GM12865 (cell line): Measurements from ENCODE around the gene GADD45A.
"Not testable (repeated sequence)": the region's sequence is repeated elsewhere in the genome, so short reads cannot be mapped to it uniquely, and the experiment has no call there.

ENCODE experiments used
- DNase-seq: peaks from one replicate; pipeline ENCODE4 v3.0.0; 2010; ENCODE audit warnings: low read depth
- H3K4me3 ChIP-seq: 2 replicates; pipeline ENCODE4 v1.5.1; 2011; ENCODE audit warnings: mild to moderate bottlenecking, low read depth, low read length, control low read depth
- CTCF ChIP-seq: IDR thresholded peaks from 2 replicates; pipeline ENCODE4 v1.5.1; 2011; ENCODE audit warnings: low read length, control low read depth, low read depth, inconsistent platforms; ENCODE audit not compliant: insufficient read depth; ENCODE audit errors: missing control alignments

The GADD45A gene

GRCh38 chr1:67723620-67724019 is 38.6 kb downstream of the GADD45A start:
- no peak for TF ChIP-seq CTCF
- peak; percentile 46 for DNase-seq
- no peak overlapping the region for H3K4me3 ChIP-seq

- no peak for TF ChIP-seq CTCF
- H3K4me3 ChIP-seq = no peak overlapping the region
- DNase-seq = no peak
These were observed 40.0 kb downstream of the GADD45A start for GRCh38 chr1:67724928-67725560.

GRCh38 chr1:67726224-67726623 is 41.2 kb downstream of the GADD45A start:
- no peak for DNase-seq
- TF ChIP-seq CTCF = no peak
- no peak overlapping the region for H3K4me3 ChIP-seq

- TF ChIP-seq CTCF = no peak
- DNase-seq = no peak
- no peak overlapping the region for H3K4me3 ChIP-seq
These were observed 44.9 kb downstream of the GADD45A start for GRCh38 chr1:67729872-67730271.

- not testable (repeated sequence) for DNase-seq, H3K4me3 ChIP-seq
These were observed 45.3 kb downstream of the GADD45A start for GRCh38 chr1:67730312-67730711.

GRCh38 chr1:67731322-67731721 is 46.3 kb downstream of the GADD45A start:
- DNase-seq = no peak
- no peak for TF ChIP-seq CTCF
- no peak overlapping the region for H3K4me3 ChIP-seq

- H3K4me3 ChIP-seq = no peak overlapping the region
- DNase-seq = peak; percentile 77
- TF ChIP-seq CTCF = no peak
These were observed 47.8 kb downstream of the GADD45A start for GRCh38 chr1:67732750-67733151.
